ENCODE data around the gene ALDH3B1.

ALDH3B1 gene

GRCh38 chr11:68049509-68050370 is 39.6 kb downstream of the ALDH3B1 start:
- no peak overlapping the region for H3K4me3 ChIP-seq (replicated peaks in 1 of 2; ENCODE audit: low read depth in 2 of 2, low read length in 2 of 2)
- TF ChIP-seq CTCF (IDR thresholded peaks at IDR 0.05; ENCODE audit: low read depth, low read length) = no peak
- DNase-seq (ENCODE audit: low read depth in 2 of 2) = peak in 1 of 2 donors; percentile 39

DNA sequence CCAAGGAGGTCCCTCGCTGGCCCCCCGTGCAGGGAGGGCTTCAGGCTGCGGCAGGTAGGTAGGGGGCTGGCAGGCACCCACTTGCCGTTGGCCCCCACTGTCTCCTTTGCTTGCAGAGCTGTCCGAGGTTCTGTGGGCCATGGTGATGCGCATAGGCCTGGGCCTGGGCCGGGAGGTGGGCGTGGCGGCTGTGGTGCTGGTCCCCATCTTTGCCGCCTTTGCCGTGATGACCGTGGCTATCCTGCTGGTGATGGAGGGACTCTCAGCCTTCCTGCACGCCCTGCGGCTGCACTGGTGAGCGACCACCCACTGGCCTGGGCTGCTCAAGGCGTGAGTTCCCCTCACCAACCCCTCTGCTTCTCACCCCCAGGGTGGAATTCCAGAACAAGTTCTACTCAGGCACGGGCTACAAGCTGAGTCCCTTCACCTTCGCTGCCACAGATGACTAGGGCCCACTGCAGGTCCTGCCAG is 40.3 kb downstream of the ALDH3B1 start:
- DNase-seq (ENCODE audit: low read depth in 2 of 2) = no peak
- TF ChIP-seq CTCF (IDR thresholded peaks at IDR 0.05; ENCODE audit: low read depth, low read length) = no peak
- H3K4me3 ChIP-seq (replicated peaks in 1 of 2; ENCODE audit: low read depth in 2 of 2, low read length in 2 of 2) = no peak overlapping the region

DNA sequence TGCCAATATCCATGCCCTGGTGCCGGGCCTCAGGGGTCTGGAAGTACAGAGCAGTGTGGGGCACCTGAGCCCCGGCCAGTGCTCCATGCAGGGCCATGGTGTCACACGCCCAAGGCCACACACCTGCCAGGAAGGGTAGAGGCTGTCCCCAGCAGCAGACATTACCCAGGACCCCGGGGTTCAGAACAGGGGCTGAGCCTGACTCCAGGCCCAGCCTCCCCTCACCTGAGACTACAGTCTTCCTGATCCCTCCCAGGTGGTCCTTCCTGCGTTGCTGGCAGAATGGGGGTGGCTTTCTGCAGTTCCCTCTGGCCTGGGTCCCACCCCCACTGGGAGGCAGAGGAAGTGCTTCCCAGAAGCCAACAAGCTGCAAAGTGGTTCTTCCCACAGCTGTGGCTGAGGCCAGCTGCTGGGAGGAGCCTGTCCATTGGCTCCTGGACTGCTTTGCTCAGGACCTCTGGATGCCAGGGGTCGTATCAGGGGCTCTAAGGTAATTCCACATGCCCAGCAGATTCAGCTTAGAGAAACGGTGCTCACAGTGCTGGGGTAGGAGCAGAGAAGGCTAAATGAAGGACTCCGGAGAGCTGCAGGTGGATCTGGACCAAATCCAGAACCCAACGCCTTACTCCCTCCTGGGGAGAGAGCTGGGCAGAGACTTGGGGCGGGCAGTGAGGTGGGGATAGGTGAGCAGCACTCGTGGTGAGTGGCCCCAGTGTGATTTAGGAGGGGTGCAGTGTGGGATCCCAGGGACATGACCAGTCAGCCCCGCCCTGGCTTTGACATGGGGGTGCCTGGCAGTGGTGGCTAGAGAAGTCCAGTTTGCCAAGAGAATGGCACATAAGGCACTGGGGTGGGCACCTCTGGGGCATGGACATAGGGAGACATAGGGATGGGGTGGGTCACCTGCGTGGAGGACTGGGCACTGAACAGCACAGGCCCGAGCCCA is 41.3 kb downstream of the ALDH3B1 start:
- H3K4me3 ChIP-seq (replicated peaks in 1 of 2; ENCODE audit: low read depth in 2 of 2, low read length in 2 of 2) = no peak overlapping the region
- no peak for TF ChIP-seq CTCF (IDR thresholded peaks at IDR 0.05; ENCODE audit: low read depth, low read length)
- DNase-seq (ENCODE audit: low read depth in 2 of 2) = no peak

DNA sequence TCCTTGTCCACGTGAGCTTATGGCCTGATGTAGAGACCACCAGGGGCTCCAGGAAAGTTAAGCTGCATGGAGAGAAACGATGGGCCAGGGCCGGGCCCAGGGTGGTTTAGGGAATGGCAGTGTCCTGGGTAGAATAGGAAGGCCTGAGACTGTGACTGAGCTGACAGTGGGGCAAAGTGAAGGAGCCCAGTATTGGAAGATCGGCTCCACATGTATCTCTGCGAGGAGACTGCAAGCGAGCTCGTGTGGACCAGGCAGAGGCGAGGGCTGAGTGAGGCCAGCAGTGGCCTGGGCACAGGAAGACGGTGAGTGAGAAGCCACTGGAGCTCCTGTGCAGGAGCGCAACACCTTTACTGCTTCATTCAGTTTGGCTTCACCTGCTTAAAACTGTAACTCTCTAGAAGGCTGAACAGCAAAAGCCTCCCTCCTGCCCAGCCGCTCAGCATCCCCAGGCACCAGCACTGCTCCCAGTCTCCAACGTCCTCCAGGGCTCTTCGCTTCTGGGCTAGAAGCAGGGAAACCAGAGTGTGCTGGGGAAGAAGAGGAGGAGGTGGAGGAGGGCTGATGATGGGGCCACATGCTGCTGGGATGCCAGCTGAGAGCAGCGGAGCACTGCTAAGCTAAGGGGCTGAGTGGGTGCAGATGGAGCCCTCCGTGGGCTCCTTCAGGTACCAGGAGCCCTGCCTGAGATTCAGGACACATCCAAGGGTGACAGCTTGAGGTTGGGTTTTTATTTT is 42.2 kb downstream of the ALDH3B1 start:
- no peak for DNase-seq (ENCODE audit: low read depth in 2 of 2)
- H3K4me3 ChIP-seq (replicated peaks in 1 of 2; ENCODE audit: low read depth in 2 of 2, low read length in 2 of 2) = no peak overlapping the region
- TF ChIP-seq CTCF (IDR thresholded peaks at IDR 0.05; ENCODE audit: low read depth, low read length) = no peak

GRCh38 chr11:68053117-68053516 is 43.0 kb downstream of the ALDH3B1 start:
- DNase-seq (ENCODE audit: low read depth in 2 of 2) = no peak
- no peak for TF ChIP-seq CTCF (IDR thresholded peaks at IDR 0.05; ENCODE audit: low read depth, low read length)
- H3K4me3 ChIP-seq (replicated peaks in 1 of 2; ENCODE audit: low read depth in 2 of 2, low read length in 2 of 2) = no peak overlapping the region

Measured in cardiac fibroblast (primary cell).